CD4-positive, alpha-beta T cell (primary cell): ENCODE measurements around the gene CCKAR. TPM values are rescaled to one million over a fixed set of nuclear protein-coding genes. Genes with fewer than 3 reads are reported as not detected.

ENCODE experiments used
- ATAC-seq: fragments of 200-7000 bp; cut with Tn5 transposase; one replicate; pipeline ENCODE4 v1.10.0; 2022; ENCODE audit warnings: mild to moderate bottlenecking; ENCODE audit not compliant: poor library complexity
- CTCF ChIA-PET: fragments of 350-600 bp; sonication (Branson Sonifier 250); formaldehyde crosslinking; loops from one replicate; lab custom pipeline; 2021; ENCODE audit warnings: antibody characterized with exemption, inconsistent platforms; lab: Charles Lee
- POLR2A ChIA-PET: fragments of 350-600 bp; sonication (Branson Sonifier 250); formaldehyde crosslinking; loops from one replicate; lab custom pipeline; 2021; ENCODE audit warnings: antibody characterized with exemption, inconsistent platforms; lab: Charles Lee
- DNase-seq, 14 experiments: peaks; one replicate each; pipeline ENCODE4 v3.0.0-alpha.2; 2013 to 2020; ENCODE audit warnings: mixed read lengths in 2 of 14
- H3K27ac ChIP-seq, 2 donors: one replicate each; pipeline versions ENCODE4 v1.5.1 to v1.7.0; 2013; ENCODE audit warnings: low read length in 2 of 2, low read depth in 1 of 2, mild to moderate bottlenecking in 1 of 2
- H3K27me3 ChIP-seq, 2 experiments: 1 replicate in 1 of 2; 2 replicates in 1 of 2; pipeline versions ENCODE4 v1.6.1 to v1.7.0; 2013; ENCODE audit warnings: low read length in 2 of 2, control low read depth in 1 of 2, mild to moderate bottlenecking in 1 of 2, moderate library complexity in 1 of 2; ENCODE audit not compliant: insufficient read depth in 2 of 2, control insufficient read depth in 1 of 2
- H3K36me3 ChIP-seq: one replicate; pipeline ENCODE4 v1.6.1; 2013; ENCODE audit warnings: low read length, control low read depth; ENCODE audit not compliant: insufficient read depth
- H3K4me1 ChIP-seq: one replicate; pipeline ENCODE4 v1.6.1; 2013; ENCODE audit warnings: low read length, control low read depth; ENCODE audit not compliant: insufficient read depth
- H3K4me3 ChIP-seq: one replicate; pipeline ENCODE4 v1.5.1; 2013; ENCODE audit warnings: mild to moderate bottlenecking, low read length, moderate library complexity
- H3K9me3 ChIP-seq, 2 experiments: 1 replicate in 1 of 2; 2 replicates in 1 of 2; pipeline versions ENCODE4 v1.6.1 to v1.7.0; 2013; ENCODE audit warnings: low read length in 2 of 2, mild to moderate bottlenecking in 2 of 2, control low read depth in 1 of 2, moderate library complexity in 1 of 2; ENCODE audit not compliant: control insufficient read depth in 1 of 2, insufficient read depth in 1 of 2
- H3K27ac Mint-ChIP-seq: one replicate; pipeline ENCODE4 v1.8.0; 2020; ENCODE audit warnings: mixed read lengths
- H3K27me3 Mint-ChIP-seq: one replicate; pipeline ENCODE4 v1.8.0; 2021; ENCODE audit warnings: mixed read lengths
- H3K36me3 Mint-ChIP-seq: one replicate; pipeline ENCODE4 v1.8.0; 2021; ENCODE audit warnings: low read depth, mixed read lengths
- H3K4me1 Mint-ChIP-seq: one replicate; pipeline ENCODE4 v1.8.0; 2021; ENCODE audit warnings: low read depth, mixed read lengths
- H3K4me3 Mint-ChIP-seq: one replicate; pipeline ENCODE4 v1.8.0; 2020; ENCODE audit warnings: mild to moderate bottlenecking, mixed read lengths
- H3K9me3 Mint-ChIP-seq: one replicate; pipeline ENCODE4 v1.8.0; 2020; ENCODE audit warnings: mixed read lengths
- intact Hi-C, 2 experiments: fragments of 100-400 bp; cut with DNase I in 1 of 2; cut with micrococcal nuclease in 1 of 2; formaldehyde crosslinking; loops; one replicate each; pipeline versions ENCODE4 v1.15.1 to v1.9.0; 2023 to 2025; cut with DNase I, micrococcal nuclease
- total RNA-seq, 174 experiments: library from RNA in 2 of 174; stranded (reverse) in 2 of 174; gene quantifications; one replicate each; pipeline ENCODE4 v1.2.3 and lab custom pipeline; 2021 to 2026
- TF ChIP-seq, protein P1 (sequence below): fragments of 200-600 bp; IDR thresholded peaks from one replicate; pipeline ENCODE4 v1.8.0; 2022; ENCODE audit warnings: antibody characterized with exemption, mild to moderate bottlenecking

The CCKAR gene
- total RNA-seq, 2 experiments from 2014 or later = not detected

DNA sequence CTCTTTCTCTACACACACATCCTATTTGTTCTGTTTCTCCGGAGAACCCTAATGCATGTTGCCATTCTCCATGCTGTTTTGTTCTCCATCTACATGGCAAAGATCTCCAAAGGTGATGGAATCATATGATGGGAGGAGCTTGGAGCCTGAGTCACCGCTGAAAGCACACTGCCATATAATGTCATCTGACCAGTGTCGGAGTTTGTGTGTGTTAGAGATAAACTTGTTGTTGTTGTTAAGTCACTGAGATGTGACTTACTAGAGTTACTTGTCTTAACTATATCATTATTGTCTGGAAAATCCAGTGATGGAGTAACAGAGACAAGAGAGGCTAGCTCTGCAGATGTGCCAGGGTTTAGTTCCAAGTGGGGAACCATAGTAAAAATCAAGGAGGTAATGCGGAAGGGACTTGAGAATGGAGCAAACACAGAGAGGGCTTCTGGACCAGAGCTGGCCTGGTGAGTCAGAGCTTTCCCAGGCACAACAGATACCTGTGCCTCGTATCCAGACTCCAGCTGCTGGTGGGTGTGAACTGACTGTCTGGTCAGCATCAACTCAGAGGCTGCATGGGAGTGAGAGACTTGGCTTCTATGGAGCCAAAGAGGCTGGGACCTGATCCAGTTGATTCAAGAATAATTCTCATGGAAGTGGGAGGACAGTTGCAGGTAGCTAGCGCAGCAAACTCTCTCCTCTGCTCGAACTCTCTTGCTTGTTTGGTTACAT, 30.6 kb upstream of the CCKAR start:
- Mint-ChIP-seq H3K27me3 (peaks cover 5% of the 10 kb centered on the region), H3K4me3 (no peak overlapping the region), H3K4me1 (no peaks in the 10 kb centered on the region), H3K36me3 (no peaks in the 10 kb centered on the region), H3K27ac (no peak overlapping the region), H3K9me3 (no peaks in the 10 kb centered on the region)
- intact Hi-C loops = no loop called here
- DNase-seq (no peak), ATAC-seq (no peak)
- POLR2A ChIA-PET = no interaction called here
- Histone ChIP-seq H3K36me3 (no peaks in the 10 kb centered on the region), H3K27ac (no peak overlapping the region), H3K4me3 (no peak overlapping the region), H3K9me3 (no peaks in the 10 kb centered on the region), H3K4me1 (no peaks in the 10 kb centered on the region), H3K27me3 (peaks cover 4 to 6% of the 10 kb centered on the region in 2 experiments)
- CTCF ChIA-PET = no interaction called here
- TF ChIP-seq, protein P1, sequence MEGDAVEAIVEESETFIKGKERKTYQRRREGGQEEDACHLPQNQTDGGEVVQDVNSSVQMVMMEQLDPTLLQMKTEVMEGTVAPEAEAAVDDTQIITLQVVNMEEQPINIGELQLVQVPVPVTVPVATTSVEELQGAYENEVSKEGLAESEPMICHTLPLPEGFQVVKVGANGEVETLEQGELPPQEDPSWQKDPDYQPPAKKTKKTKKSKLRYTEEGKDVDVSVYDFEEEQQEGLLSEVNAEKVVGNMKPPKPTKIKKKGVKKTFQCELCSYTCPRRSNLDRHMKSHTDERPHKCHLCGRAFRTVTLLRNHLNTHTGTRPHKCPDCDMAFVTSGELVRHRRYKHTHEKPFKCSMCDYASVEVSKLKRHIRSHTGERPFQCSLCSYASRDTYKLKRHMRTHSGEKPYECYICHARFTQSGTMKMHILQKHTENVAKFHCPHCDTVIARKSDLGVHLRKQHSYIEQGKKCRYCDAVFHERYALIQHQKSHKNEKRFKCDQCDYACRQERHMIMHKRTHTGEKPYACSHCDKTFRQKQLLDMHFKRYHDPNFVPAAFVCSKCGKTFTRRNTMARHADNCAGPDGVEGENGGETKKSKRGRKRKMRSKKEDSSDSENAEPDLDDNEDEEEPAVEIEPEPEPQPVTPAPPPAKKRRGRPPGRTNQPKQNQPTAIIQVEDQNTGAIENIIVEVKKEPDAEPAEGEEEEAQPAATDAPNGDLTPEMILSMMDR = no peak

DNA sequence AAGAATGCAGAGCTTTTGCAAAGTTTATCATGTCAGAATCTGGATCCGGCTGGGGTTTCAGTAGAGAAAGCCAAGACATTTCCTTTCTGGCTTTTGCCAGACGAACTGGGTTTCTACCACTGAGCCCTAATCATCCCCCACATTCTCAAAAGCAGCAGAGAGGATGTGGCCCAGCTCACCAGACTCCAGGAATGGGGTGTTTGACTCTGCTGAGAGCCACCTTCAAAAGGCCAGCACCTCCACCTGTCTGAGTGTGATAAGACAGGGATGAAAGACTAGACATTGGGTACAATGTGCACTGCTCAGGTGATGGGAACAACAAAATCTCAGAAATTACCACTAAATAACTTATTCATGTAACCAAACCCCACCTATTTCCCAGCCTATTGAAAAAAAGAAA, 25.7 kb upstream of the CCKAR start:
- Histone ChIP-seq H3K27ac (no peak overlapping the region), H3K9me3 (no peaks in the 10 kb centered on the region), H3K4me1 (no peaks in the 10 kb centered on the region), H3K27me3 (peaks cover 0 to 4% of the 10 kb centered on the region in 2 experiments), H3K36me3 (no peaks in the 10 kb centered on the region), H3K4me3 (no peak overlapping the region)
- DNase-seq (no peak), ATAC-seq (no peak)
- no peak overlapping the region for H3K4me3 Mint-ChIP-seq
- POLR2A ChIA-PET = no interaction called here
- intact Hi-C loops = no loop called here
- no peaks in the 10 kb centered on the region for H3K9me3 Mint-ChIP-seq
- CTCF ChIA-PET = no interaction called here
- H3K4me1 Mint-ChIP-seq = no peaks in the 10 kb centered on the region
- no peak overlapping the region for H3K27ac Mint-ChIP-seq
- H3K27me3 Mint-ChIP-seq = peaks cover 10% of the 10 kb centered on the region
- TF ChIP-seq, protein P1 = no peak
- no peaks in the 10 kb centered on the region for H3K36me3 Mint-ChIP-seq

DNA sequence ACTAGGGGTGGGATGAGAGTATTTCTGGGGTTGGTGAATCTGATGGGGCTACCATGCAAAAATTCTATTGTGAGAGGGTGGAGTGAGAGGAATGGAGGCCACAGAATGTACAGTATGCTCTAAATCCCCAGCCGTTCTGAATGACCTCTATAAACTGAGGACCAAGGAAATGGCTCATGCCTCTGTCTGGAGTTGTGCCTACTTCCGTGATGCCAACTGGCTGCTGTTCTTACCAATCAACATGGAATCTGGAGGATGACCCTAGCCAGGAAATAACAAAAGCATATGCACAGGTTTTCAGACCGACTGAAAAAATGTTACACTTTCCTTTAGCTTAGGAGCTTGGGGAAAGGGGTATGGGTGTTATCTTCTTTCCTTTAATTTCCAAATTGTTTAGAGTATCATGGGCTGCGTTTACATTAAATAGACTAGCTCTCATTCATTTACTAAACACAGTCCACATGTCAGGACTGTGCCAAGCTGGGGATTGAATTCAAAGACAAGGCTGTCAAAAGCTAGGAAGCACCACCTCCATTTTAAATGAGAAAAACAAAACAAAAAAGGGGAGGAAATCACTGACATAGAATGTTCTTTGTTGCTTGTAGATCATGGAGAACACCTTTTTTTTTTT, 20.2 kb upstream of the CCKAR start:
- ATAC-seq = no peak
- peaks cover 10% of the 10 kb centered on the region for H3K27me3 Mint-ChIP-seq
- Histone ChIP-seq H3K27me3 (no peaks in the 10 kb centered on the region), H3K27ac (no peak overlapping the region), H3K36me3 (no peaks in the 10 kb centered on the region), H3K4me3 (no peak overlapping the region), H3K4me1 (no peaks in the 10 kb centered on the region), H3K9me3 (no peaks in the 10 kb centered on the region)
- ChIA-PET POLR2A (no interaction called here), CTCF (interaction anchor here (0.6 kb wide), 1 partner anchor 30 kb away, joined by 3 read pairs; no protein-coding TSS in a partner anchor)
- no peaks in the 10 kb centered on the region for H3K9me3 Mint-ChIP-seq
- no peaks in the 10 kb centered on the region for H3K4me1 Mint-ChIP-seq
- H3K4me3 Mint-ChIP-seq = no peak overlapping the region
- no peak overlapping the region for H3K27ac Mint-ChIP-seq
- TF ChIP-seq, protein P1 = no peak
- intact Hi-C loops = no loop called here
- no peak for DNase-seq
- H3K36me3 Mint-ChIP-seq = no peaks in the 10 kb centered on the region
